ENCODE measurements around the gene MAP6. TPM values are rescaled to one million over a fixed set of nuclear protein-coding genes. Genes with fewer than 3 reads are reported as not detected.
A peak's percentile ranks its signal among the peaks of the same experiment; 100 is the strongest.

The MAP6 gene
- total and polyA plus RNA-seq, 2 of the 13 experiments (the other 11 are each of a cell fraction or from before 2014, with no cell fraction given) = 0.04 TPM; not detected in 1

DNA sequence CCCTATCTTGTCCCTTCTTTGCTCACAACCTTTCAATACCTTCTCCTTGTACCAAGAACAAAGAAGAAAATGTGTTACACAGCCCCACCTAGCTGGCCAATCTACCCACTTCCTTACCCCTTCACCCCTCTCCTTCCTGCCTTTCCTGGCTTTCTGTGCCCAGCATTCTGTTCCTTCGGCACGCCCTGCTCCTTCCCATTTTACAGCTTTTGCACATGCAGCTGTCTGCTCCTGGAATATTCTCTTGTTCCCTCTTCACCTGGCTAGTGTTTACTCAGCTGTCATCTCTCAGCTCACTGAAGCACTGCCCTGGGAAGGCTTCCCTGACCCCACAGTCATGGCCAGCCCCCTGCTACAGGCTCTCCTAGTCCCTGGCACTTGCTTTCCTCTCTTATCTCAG, 76.1 kb downstream of the MAP6 start:
- DNase-seq (ENCODE audit: low spot score) (no peak), FAIRE-seq (no peak), ATAC-seq (no peak)
- Histone ChIP-seq H3K27me3 (ENCODE audit: control insufficient read depth in 1 of 2, insufficient read depth in 2 of 2, low read length in 2 of 2) (peaks cover 2 to 6% of the 10 kb centered on the region in 2 experiments; a peak in 3 of 5 replicates), H3K36me3 (replicated peaks in 1 of 2; ENCODE audit: control insufficient read depth in 1 of 2, insufficient read depth in 2 of 2, low read length in 2 of 2) (no peaks in the 10 kb centered on the region), H4K20me1 (ENCODE audit: insufficient read depth, low read length) (no peaks in the 10 kb centered on the region), H3K27ac (ENCODE audit: extremely low read length, insufficient read depth, low read length) (no peak overlapping the region), H3K4me3 (replicated peaks in 1 of 3; ENCODE audit: insufficient read depth in 1 of 3, low read depth in 2 of 3, low read length in 3 of 3) (no peak overlapping the region), H3K4me1 (ENCODE audit: insufficient read depth, low read length) (peaks cover 27% of the 10 kb centered on the region), H3K79me2 (ENCODE audit: insufficient read depth, low read length) (no peaks in the 10 kb centered on the region), H3K9me3 (ENCODE audit: low read length) (no peaks in the 10 kb centered on the region), H3K9ac (ENCODE audit: insufficient read depth, low read depth, low read length) (no peak overlapping the region), H3K4me2 (ENCODE audit: low read depth, low read length) (no peak overlapping the region), H2AFZ (ENCODE audit: low read length) (no peak overlapping the region)
- in situ Hi-C loops (cut with HindIII; ENCODE audit: extremely low pct_ligation_motif_present, low pct_unique_long_range_greater_than_20kb) (no loop called here), intact Hi-C loops (cut with micrococcal nuclease; ENCODE audit: unreplicated experiment) (no loop called here)
- TF ChIP-seq, protein P1, sequence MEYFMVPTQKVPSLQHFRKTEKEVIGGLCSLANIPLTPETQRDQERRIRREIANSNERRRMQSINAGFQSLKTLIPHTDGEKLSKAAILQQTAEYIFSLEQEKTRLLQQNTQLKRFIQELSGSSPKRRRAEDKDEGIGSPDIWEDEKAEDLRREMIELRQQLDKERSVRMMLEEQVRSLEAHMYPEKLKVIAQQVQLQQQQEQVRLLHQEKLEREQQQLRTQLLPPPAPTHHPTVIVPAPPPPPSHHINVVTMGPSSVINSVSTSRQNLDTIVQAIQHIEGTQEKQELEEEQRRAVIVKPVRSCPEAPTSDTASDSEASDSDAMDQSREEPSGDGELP (IDR thresholded peaks at IDR 0.05; ENCODE audit: borderline replicate concordance, low read depth) = peak; percentile 51; the same call in 1 of the 2 replicates
- TF ChIP-seq ZNF713 (CRISPR knock-in tag; IDR thresholded peaks at IDR 0.05) (no peak), EZH2 (conservative IDR thresholded peaks at IDR 0.05; ENCODE audit: low read depth, low read length) (no peak)
- ChIA-PET CTCF (ENCODE audit: low intra/inter-chr PET ratio, low total read pairs) (no interaction called here), POLR2A (no interaction called here)
- WGBS (ENCODE audit: low lambda C conversion rate) = 42% methylated on average over 2 of the region's 2 CpGs
- BruUV-seq (replicated peaks) = no TSS peak

DNA sequence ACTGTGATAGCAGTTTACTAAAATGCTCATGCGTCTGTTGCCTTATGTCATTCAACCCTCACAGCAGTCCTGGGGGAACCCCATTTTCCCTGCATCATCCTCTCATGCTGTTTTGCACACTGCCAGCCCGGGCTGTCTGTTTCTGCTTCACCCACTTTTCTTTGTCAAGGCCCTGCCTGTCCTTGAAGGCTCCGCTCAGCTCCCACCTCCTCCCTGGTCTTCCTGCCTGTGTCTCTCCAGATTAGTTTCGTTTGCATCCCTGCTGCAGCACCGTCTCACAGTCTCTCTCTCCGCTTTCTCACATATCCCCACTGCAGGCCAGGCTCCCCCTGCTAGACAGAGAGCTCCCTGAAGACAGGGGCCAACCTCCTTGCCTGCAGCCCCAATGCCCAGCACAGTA, 76.9 kb downstream of the MAP6 start:
- Histone ChIP-seq H3K27me3 (ENCODE audit: control insufficient read depth in 1 of 2, insufficient read depth in 2 of 2, low read length in 2 of 2) (peaks cover 2 to 6% of the 10 kb centered on the region in 2 experiments; a peak in 3 of 5 replicates), H3K4me3 (replicated peaks in 1 of 3; ENCODE audit: insufficient read depth in 1 of 3, low read depth in 2 of 3, low read length in 3 of 3) (no peak overlapping the region), H3K4me2 (ENCODE audit: low read depth, low read length) (no peak overlapping the region), H3K36me3 (replicated peaks in 1 of 2; ENCODE audit: control insufficient read depth in 1 of 2, insufficient read depth in 2 of 2, low read length in 2 of 2) (no peaks in the 10 kb centered on the region), H3K9ac (ENCODE audit: insufficient read depth, low read depth, low read length) (no peak overlapping the region), H3K79me2 (ENCODE audit: insufficient read depth, low read length) (no peaks in the 10 kb centered on the region), H4K20me1 (ENCODE audit: insufficient read depth, low read length) (no peaks in the 10 kb centered on the region), H3K9me3 (ENCODE audit: low read length) (no peaks in the 10 kb centered on the region), H2AFZ (ENCODE audit: low read length) (no peak overlapping the region), H3K27ac (ENCODE audit: extremely low read length, insufficient read depth, low read length) (no peak overlapping the region), H3K4me1 (ENCODE audit: insufficient read depth, low read length) (peaks cover 31% of the 10 kb centered on the region)
- TF ChIP-seq SMAD3 (CRISPR knock-in tag; IDR thresholded peaks at IDR 0.05) = no peak
- no peak for TF ChIP-seq MIXL1 (CRISPR knock-in tag; IDR thresholded peaks at IDR 0.05)
- TF ChIP-seq, protein P2, sequence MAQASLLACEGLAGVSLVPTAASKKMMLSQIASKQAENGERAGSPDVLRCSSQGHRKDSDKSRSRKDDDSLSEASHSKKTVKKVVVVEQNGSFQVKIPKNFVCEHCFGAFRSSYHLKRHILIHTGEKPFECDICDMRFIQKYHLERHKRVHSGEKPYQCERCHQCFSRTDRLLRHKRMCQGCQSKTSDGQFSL (CRISPR knock-in tag; IDR thresholded peaks at IDR 0.05) = no peak
- TF ChIP-seq NCOA1 (CRISPR knock-in tag; IDR thresholded peaks at IDR 0.05) = no peak
- TF ChIP-seq ZNF484 (CRISPR knock-in tag; IDR thresholded peaks at IDR 0.05; ENCODE audit: borderline replicate concordance, low read depth) = no peak
- WGBS (ENCODE audit: low lambda C conversion rate) = 17% methylated on average over 6 of the region's 6 CpGs
- intact Hi-C loops (cut with micrococcal nuclease; ENCODE audit: unreplicated experiment) (no loop called here), in situ Hi-C loops (cut with HindIII; ENCODE audit: extremely low pct_ligation_motif_present, low pct_unique_long_range_greater_than_20kb) (no loop called here)
- CTCF ChIA-PET (ENCODE audit: low intra/inter-chr PET ratio, low total read pairs) = no interaction called here
- ATAC-seq (no peak), DNase-seq (ENCODE audit: low spot score) (no peak), FAIRE-seq (no peak)
- POLR2A ChIA-PET = no interaction called here
- BruUV-seq (replicated peaks) = no TSS peak
